Prostate gland (tissue), 2 donors: ENCODE measurements around the gene ARHGAP26. TPM values are rescaled to one million over a fixed set of nuclear protein-coding genes. Genes with fewer than 3 reads are reported as not detected.

ENCODE experiments used
- DNase-seq: peaks from one replicate; pipeline ENCODE4 v3.0.0-alpha.2; 2019; ENCODE audit warnings: low spot score
- H3K27ac ChIP-seq, 2 donors: fragments of 200-600 bp; sonication (generic); 2 replicates each; pipeline ENCODE4 v1.5.1; 2017 to 2019
- H3K27me3 ChIP-seq: fragments of 200-600 bp; sonication (generic); replicated peaks from 2 replicates; pipeline ENCODE4 v1.5.1; 2019; ENCODE audit not compliant: insufficient read depth
- H3K36me3 ChIP-seq, 2 donors: fragments of 200-600 bp; sonication (generic); 1 replicate in 1 of 2; 2 replicates in 1 of 2; pipeline versions ENCODE4 v1.5.1 to v1.8.1; 2017 to 2019
- H3K4me1 ChIP-seq: fragments of 200-600 bp; sonication (generic); replicated peaks from 2 replicates; pipeline ENCODE4 v1.5.1; 2019
- H3K4me3 ChIP-seq, 2 donors: fragments of 200-600 bp; sonication (generic); 2 replicates each; pipeline ENCODE4 v1.5.1; 2017 to 2019
- H3K9me3 ChIP-seq: fragments of 200-600 bp; sonication (generic); 2 replicates; pipeline ENCODE4 v1.5.1; 2017
- POLR2A ChIP-seq: fragments of 450-650 bp; IDR thresholded peaks from one replicate; pipeline ENCODE4 v1.6.1; 2016; ENCODE audit warnings: antibody characterized with exemption, mild to moderate bottlenecking
- POLR2AphosphoS5 ChIP-seq: sonication (generic); formaldehyde crosslinking; IDR thresholded peaks from one replicate; pipeline ENCODE4 v1.6.1; 2017; ENCODE audit warnings: antibody characterized with exemption
- WGBS: methylation state at CpG from one replicate; pipeline ENCODE4 v1.1.5; 2018; 5-methylcytosine and 5-hydroxymethylcytosine counted together
- intact Hi-C: fragments of 100-400 bp; cut with DNase I; formaldehyde crosslinking; loops from one replicate; pipeline ENCODE4 v1.14.2; 2022
- total RNA-seq, 2 donors: library from RNA; depleted of rRNA; stranded (reverse); fragments of >200 nt; gene quantifications; one replicate each; pipeline ENCODE4 v1.1.0, GENCODE V29; 2016
- TF ChIP-seq, protein P1 (sequence below), 4 experiments: fragments of 200-600 bp in 2 of 4; fragments of 450-650 bp in 2 of 4; sonication (generic) in 2 of 4; IDR thresholded peaks; 1 replicate in 3 of 4; 2 replicates in 1 of 4; pipeline ENCODE4 v1.5.1; 2016 to 2019; ENCODE audit warnings: antibody characterized with exemption in 4 of 4, mild to moderate bottlenecking in 2 of 4, moderate library complexity in 2 of 4

Gene ARHGAP26
- total RNA-seq, 2 donors from 2014 or later: 11.7 to 39.8 TPM

GRCh38 chr5:143166661-143167420 is 396.7 kb downstream of the ARHGAP26 start:
- TF ChIP-seq POLR2A: no peak
- TF ChIP-seq, protein P1, sequence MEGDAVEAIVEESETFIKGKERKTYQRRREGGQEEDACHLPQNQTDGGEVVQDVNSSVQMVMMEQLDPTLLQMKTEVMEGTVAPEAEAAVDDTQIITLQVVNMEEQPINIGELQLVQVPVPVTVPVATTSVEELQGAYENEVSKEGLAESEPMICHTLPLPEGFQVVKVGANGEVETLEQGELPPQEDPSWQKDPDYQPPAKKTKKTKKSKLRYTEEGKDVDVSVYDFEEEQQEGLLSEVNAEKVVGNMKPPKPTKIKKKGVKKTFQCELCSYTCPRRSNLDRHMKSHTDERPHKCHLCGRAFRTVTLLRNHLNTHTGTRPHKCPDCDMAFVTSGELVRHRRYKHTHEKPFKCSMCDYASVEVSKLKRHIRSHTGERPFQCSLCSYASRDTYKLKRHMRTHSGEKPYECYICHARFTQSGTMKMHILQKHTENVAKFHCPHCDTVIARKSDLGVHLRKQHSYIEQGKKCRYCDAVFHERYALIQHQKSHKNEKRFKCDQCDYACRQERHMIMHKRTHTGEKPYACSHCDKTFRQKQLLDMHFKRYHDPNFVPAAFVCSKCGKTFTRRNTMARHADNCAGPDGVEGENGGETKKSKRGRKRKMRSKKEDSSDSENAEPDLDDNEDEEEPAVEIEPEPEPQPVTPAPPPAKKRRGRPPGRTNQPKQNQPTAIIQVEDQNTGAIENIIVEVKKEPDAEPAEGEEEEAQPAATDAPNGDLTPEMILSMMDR (IDR thresholded peaks at IDR 0.05): no peak
- no peak for TF ChIP-seq POLR2AphosphoS5
- no peaks in the 10 kb centered on the region for H3K9me3 ChIP-seq
- H3K4me1 ChIP-seq: no peaks in the 10 kb centered on the region
- H3K36me3 ChIP-seq: no peaks in the 10 kb centered on the region
- 93% methylated on average over 8 of the region's 8 CpGs for WGBS
- no peak overlapping the region for H3K4me3 ChIP-seq
- no peak for DNase-seq
- no peak overlapping the region for H3K27ac ChIP-seq
- H3K27me3 ChIP-seq: no peaks in the 10 kb centered on the region
- intact Hi-C loops: no loop called here

GRCh38 chr5:143168171-143168741 is 398.1 kb downstream of the ARHGAP26 start:
- intact Hi-C loops: no loop called here
- DNase-seq: no peak
- H3K4me3 ChIP-seq: no peak overlapping the region
- no peaks in the 10 kb centered on the region for H3K4me1 ChIP-seq
- H3K9me3 ChIP-seq: no peaks in the 10 kb centered on the region
- H3K27me3 ChIP-seq: no peaks in the 10 kb centered on the region
- WGBS: 83% methylated on average over 2 of the region's 2 CpGs
- no peaks in the 10 kb centered on the region for H3K36me3 ChIP-seq
- H3K27ac ChIP-seq: no peak overlapping the region
- no peak for TF ChIP-seq POLR2AphosphoS5
- TF ChIP-seq, protein P1 (IDR thresholded peaks at IDR 0.05): no peak
- TF ChIP-seq POLR2A: no peak

DNA sequence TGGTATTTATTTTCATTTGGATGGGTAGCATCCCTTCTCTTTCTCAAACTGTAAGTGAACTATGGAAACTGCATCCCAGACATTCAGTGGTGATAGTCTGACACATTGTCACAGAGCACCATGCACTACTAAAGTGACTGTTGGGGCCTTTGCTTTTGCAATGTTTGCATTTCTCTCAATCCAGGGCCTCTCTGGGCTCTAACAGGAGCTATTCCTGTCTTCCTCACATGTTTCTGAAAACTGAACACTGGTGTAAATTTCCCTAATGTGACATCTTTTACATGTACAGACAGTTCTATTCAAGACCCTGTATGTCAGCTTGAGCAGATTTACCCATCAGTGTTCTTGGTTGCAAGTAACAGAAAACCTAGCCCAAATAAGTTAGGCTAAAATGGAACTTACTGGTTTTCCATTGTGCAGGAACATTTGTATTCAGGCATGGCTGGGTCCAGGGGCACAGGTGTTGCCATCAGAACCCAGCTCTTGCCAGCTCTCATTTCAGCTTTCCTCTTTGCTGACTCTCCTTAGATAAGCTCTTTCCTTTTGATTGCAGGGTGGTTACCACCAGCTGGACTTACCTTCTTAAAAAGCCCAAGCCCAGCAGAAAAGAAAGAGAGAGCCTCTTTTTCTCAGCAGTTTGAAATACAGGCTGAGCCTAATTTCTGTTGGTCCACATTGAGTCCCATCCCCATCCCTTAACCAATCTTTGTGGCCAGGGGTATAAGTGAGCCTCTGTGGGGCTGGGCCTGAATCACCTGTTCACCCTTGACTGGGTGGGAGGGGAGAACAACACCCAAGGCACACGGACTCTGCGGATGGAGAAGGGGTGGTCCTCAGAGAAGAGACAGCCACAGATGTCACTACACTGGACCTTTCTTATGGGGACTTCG is 399.0 kb downstream of the ARHGAP26 start:
- DNase-seq: no peak
- 96% methylated on average over 3 of the region's 3 CpGs for WGBS

GRCh38 chr5:143170104-143170503 is 399.9 kb downstream of the ARHGAP26 start:
- H3K9me3 ChIP-seq: no peaks in the 10 kb centered on the region
- H3K4me3 ChIP-seq: no peak overlapping the region
- H3K4me1 ChIP-seq: no peaks in the 10 kb centered on the region
- no peak for DNase-seq
- no peak overlapping the region for H3K27ac ChIP-seq
- TF ChIP-seq POLR2AphosphoS5: no peak
- no peak for TF ChIP-seq POLR2A
- no peaks in the 10 kb centered on the region for H3K27me3 ChIP-seq
- intact Hi-C loops: no loop called here
- 88% methylated on average over 3 of the region's 3 CpGs for WGBS
- no peaks in the 10 kb centered on the region for H3K36me3 ChIP-seq

More for the DNA sequence above, 399.0 kb downstream of the ARHGAP26 start:
- H3K4me1 ChIP-seq: no peaks in the 10 kb centered on the region
- H3K9me3 ChIP-seq: no peaks in the 10 kb centered on the region
- no peak overlapping the region for H3K4me3 ChIP-seq
- no peaks in the 10 kb centered on the region for H3K27me3 ChIP-seq
- no peaks in the 10 kb centered on the region for H3K36me3 ChIP-seq
- intact Hi-C loops: no loop called here
- TF ChIP-seq POLR2AphosphoS5 (no peak), POLR2A (no peak)
- H3K27ac ChIP-seq: no peak overlapping the region

GRCh38 chr5:143170977-143171376 is 400.8 kb downstream of the ARHGAP26 start:
- TF ChIP-seq, protein P1 (IDR thresholded peaks at IDR 0.05): no peak
- TF ChIP-seq POLR2A (no peak), POLR2AphosphoS5 (no peak)
- 81% methylated on average over 2 of the region's 2 CpGs for WGBS

More at GRCh38 chr5:143170977-143171376, 400.8 kb downstream of the ARHGAP26 start:
- H3K36me3 ChIP-seq: no peaks in the 10 kb centered on the region
- H3K9me3 ChIP-seq: no peaks in the 10 kb centered on the region
- no peak overlapping the region for H3K27ac ChIP-seq
- intact Hi-C loops: no loop called here
- H3K27me3 ChIP-seq: no peaks in the 10 kb centered on the region
- no peak for DNase-seq
- no peak overlapping the region for H3K4me3 ChIP-seq
- no peaks in the 10 kb centered on the region for H3K4me1 ChIP-seq
